WTC11 (cell line): ENCODE results near the gene SCARB2. TPM values are rescaled to one million over a fixed set of nuclear protein-coding genes. Genes with fewer than 3 reads are reported as not detected.

ENCODE experiments used
- ATAC-seq: fragments of 200-7000 bp; cut with Tn5 transposase; 2 replicates; pipeline ENCODE4 v1.10.0; 2021; ENCODE audit warnings: mild to moderate bottlenecking, moderate library complexity
- CTCF ChIA-PET: fragments of 300-600 bp; sonication (Branson Sonifier 250); formaldehyde crosslinking; loops from one replicate; lab custom pipeline; 2021; ENCODE audit warnings: antibody characterized with exemption; lab: Charles Lee
- POLR2A ChIA-PET: fragments of 350-600 bp; sonication (Branson Sonifier 250); formaldehyde crosslinking; loops from one replicate; lab custom pipeline; 2021; ENCODE audit warnings: antibody characterized with exemption; lab: Charles Lee
- DNase-seq: peaks from one replicate; pipeline ENCODE4 v3.0.0; 2021; ENCODE audit warnings: low spot score
- H3K27ac Mint-ChIP-seq: 2 replicates; pipeline ENCODE4 v1.8.0; 2021; ENCODE audit warnings: mixed read lengths
- H3K27me3 Mint-ChIP-seq: 2 replicates; pipeline ENCODE4 v1.8.0; 2021; ENCODE audit warnings: low read depth, mild to moderate bottlenecking, moderate library complexity, mixed read lengths
- H3K36me3 Mint-ChIP-seq: 2 replicates; pipeline ENCODE4 v1.8.0; 2021; ENCODE audit warnings: mixed read lengths
- H3K4me1 Mint-ChIP-seq: 2 replicates; pipeline ENCODE4 v1.8.0; 2022; ENCODE audit warnings: mixed read lengths
- H3K4me3 Mint-ChIP-seq: 2 replicates; pipeline ENCODE4 v1.8.0; 2021; ENCODE audit warnings: mild to moderate bottlenecking, moderate library complexity, mixed read lengths
- H3K9me3 Mint-ChIP-seq: 2 replicates; pipeline ENCODE4 v1.8.0; 2021; ENCODE audit warnings: mixed read lengths
- AR ChIP-seq: fragments of 250-450 bp; sonication (Bioruptor Pico); IDR thresholded peaks from 2 replicates; pipeline ENCODE4 v1.9.0; 2021; ENCODE audit warnings: mild to moderate bottlenecking
- CTCF ChIP-seq: fragments of 200-600 bp; IDR thresholded peaks from 2 replicates; pipeline ENCODE4 v1.8.0; 2022; ENCODE audit warnings: antibody characterized with exemption
- ETV6 ChIP-seq: sonication (generic); formaldehyde crosslinking; IDR thresholded peaks from 2 replicates; pipeline ENCODE4 v1.8.1; 2022; ENCODE audit warnings: mild to moderate bottlenecking, missing genetic modification reagents
- HMGA2 ChIP-seq: fragments of 250-450 bp; sonication (Bioruptor Pico); IDR thresholded peaks from 2 replicates; pipeline ENCODE4 v1.4.0; 2021; ENCODE audit warnings: mild to moderate bottlenecking, moderate library complexity
- JAZF1 ChIP-seq: fragments of 250-450 bp; sonication (Bioruptor Pico); IDR thresholded peaks from 2 replicates; pipeline ENCODE4 v1.9.0; 2021; ENCODE audit warnings: moderate library complexity, mild to moderate bottlenecking, inconsistent platforms
- JUN ChIP-seq: sonication (generic); formaldehyde crosslinking; IDR thresholded peaks from 2 replicates; pipeline ENCODE4 v1.8.0; 2023; ENCODE audit warnings: mild to moderate bottlenecking, missing genetic modification reagents
- KAT7 ChIP-seq: sonication (generic); formaldehyde crosslinking; IDR thresholded peaks from 2 replicates; pipeline ENCODE4 v1.8.1; 2023; ENCODE audit warnings: missing genetic modification reagents, mild to moderate bottlenecking, borderline replicate concordance
- NR1H2 ChIP-seq: sonication (generic); formaldehyde crosslinking; IDR thresholded peaks from 2 replicates; pipeline ENCODE4 v1.9.0; 2021; ENCODE audit warnings: mild to moderate bottlenecking, moderate library complexity, missing genetic modification reagents
- OVOL2 ChIP-seq: fragments of 250-450 bp; sonication (Bioruptor Pico); IDR thresholded peaks from 2 replicates; pipeline ENCODE4 v1.9.0; 2021; ENCODE audit warnings: mild to moderate bottlenecking, borderline replicate concordance
- PREB ChIP-seq: sonication (generic); formaldehyde crosslinking; IDR thresholded peaks from 2 replicates; pipeline ENCODE4 v1.8.1; 2022; ENCODE audit warnings: mild to moderate bottlenecking, missing genetic modification reagents, moderate library complexity, borderline replicate concordance
- PRRX2 ChIP-seq: fragments of 250-450 bp; sonication (Bioruptor Pico); IDR thresholded peaks from 2 replicates; pipeline ENCODE4 v1.8.0; 2021; ENCODE audit warnings: mild to moderate bottlenecking
- RORB ChIP-seq: fragments of 250-450 bp; sonication (Bioruptor Pico); IDR thresholded peaks from 2 replicates; pipeline ENCODE4 v1.9.0; 2021; ENCODE audit warnings: mild to moderate bottlenecking
- SMAD3 ChIP-seq: sonication (generic); formaldehyde crosslinking; IDR thresholded peaks from 2 replicates; pipeline ENCODE4 v1.8.0; 2022; ENCODE audit warnings: missing genetic modification reagents, mild to moderate bottlenecking, borderline replicate concordance
- SOX15 ChIP-seq: fragments of 250-450 bp; sonication (Bioruptor Pico); IDR thresholded peaks from 2 replicates; pipeline ENCODE4 v1.9.0; 2021; ENCODE audit warnings: mild to moderate bottlenecking
- ZMAT4 ChIP-seq: fragments of 250-450 bp; sonication (Bioruptor Pico); IDR thresholded peaks from 2 replicates; pipeline ENCODE4 v1.9.0; 2021; ENCODE audit warnings: mild to moderate bottlenecking
- ZNF263 ChIP-seq: sonication (generic); formaldehyde crosslinking; IDR thresholded peaks from 2 replicates; pipeline ENCODE4 v1.8.1; 2022; ENCODE audit warnings: low read depth, mild to moderate bottlenecking, moderate library complexity, missing genetic modification reagents
- ZNF281 ChIP-seq: sonication (generic); formaldehyde crosslinking; IDR thresholded peaks from 2 replicates; pipeline ENCODE4 v1.8.0; 2023; ENCODE audit warnings: mild to moderate bottlenecking, missing genetic modification reagents
- ZNF396 ChIP-seq: fragments of 250-450 bp; sonication (Bioruptor Pico); IDR thresholded peaks from 2 replicates; pipeline ENCODE4 v1.8.0; 2021; ENCODE audit warnings: mild to moderate bottlenecking, moderate library complexity, borderline replicate concordance
- ZNF532 ChIP-seq: fragments of 250-450 bp; sonication (Bioruptor Pico); IDR thresholded peaks from 2 replicates; pipeline ENCODE4 v1.9.0; 2021; ENCODE audit warnings: mild to moderate bottlenecking, borderline replicate concordance
- total RNA-seq: library from RNA; stranded (reverse); gene quantifications from 3 replicates; pipeline ENCODE4 v1.2.3, GENCODE V29; 2021
- TF ChIP-seq, protein P1 (sequence below): sonication (generic); formaldehyde crosslinking; IDR thresholded peaks from 2 replicates; pipeline ENCODE4 v1.8.0; 2023; ENCODE audit warnings: missing genetic modification reagents, mild to moderate bottlenecking, borderline replicate concordance

Gene SCARB2
- total RNA-seq, 1 experiment from 2014 or later = 38.0 TPM

DNA sequence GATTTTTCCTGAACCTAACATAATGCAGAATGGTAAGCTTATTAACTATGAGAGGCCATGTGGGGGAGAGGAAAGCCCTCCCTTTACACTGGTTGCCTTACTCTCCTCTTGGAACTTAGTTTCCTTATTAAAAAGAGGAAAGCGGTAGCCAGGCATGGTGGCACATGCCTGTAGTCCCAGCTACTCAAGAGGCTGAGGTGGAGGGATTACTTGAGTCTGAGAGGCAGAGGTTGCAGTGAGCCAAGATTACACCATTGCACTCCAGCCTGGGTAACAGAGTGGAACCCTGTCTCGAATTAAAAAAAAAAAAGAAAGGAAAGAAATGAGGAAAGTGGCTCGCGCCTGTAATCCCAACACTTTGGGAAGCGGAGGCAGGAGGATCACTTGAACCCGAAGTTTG, 39.9 kb upstream of the SCARB2 start:
- Mint-ChIP-seq H3K4me1 (peaks cover 18% of the 10 kb centered on the region), H3K36me3 (no peaks in the 10 kb centered on the region), H3K9me3 (no peaks in the 10 kb centered on the region), H3K27me3 (peaks cover 50% of the 10 kb centered on the region), H3K27ac (no peak overlapping the region), H3K4me3 (no peak overlapping the region)
- CTCF ChIA-PET = interaction anchor here (0.7 kb wide), 1 partner anchor 119 kb away, joined by 5 read pairs; no protein-coding TSS in a partner anchor
- TF ChIP-seq PREB (no peak), JAZF1 (no peak), ZNF532 (no peak), ZMAT4 (CRISPR knock-in tag) (no peak), ZNF396 (CRISPR knock-in tag) (no peak), CTCF (no peak), ZNF263 (no peak), ZNF281 (CRISPR knock-in tag) (no peak), PRRX2 (CRISPR knock-in tag) (no peak), OVOL2 (no peak), ETV6 (CRISPR knock-in tag) (no peak), JUN (CRISPR knock-in tag) (no peak), RORB (CRISPR knock-in tag) (no peak), AR (CRISPR knock-in tag) (no peak), KAT7 (no peak), SOX15 (CRISPR knock-in tag) (no peak), SMAD3 (CRISPR knock-in tag) (no peak), HMGA2 (CRISPR knock-in tag) (no peak), NR1H2 (CRISPR knock-in tag) (no peak)
- TF ChIP-seq, protein P1, sequence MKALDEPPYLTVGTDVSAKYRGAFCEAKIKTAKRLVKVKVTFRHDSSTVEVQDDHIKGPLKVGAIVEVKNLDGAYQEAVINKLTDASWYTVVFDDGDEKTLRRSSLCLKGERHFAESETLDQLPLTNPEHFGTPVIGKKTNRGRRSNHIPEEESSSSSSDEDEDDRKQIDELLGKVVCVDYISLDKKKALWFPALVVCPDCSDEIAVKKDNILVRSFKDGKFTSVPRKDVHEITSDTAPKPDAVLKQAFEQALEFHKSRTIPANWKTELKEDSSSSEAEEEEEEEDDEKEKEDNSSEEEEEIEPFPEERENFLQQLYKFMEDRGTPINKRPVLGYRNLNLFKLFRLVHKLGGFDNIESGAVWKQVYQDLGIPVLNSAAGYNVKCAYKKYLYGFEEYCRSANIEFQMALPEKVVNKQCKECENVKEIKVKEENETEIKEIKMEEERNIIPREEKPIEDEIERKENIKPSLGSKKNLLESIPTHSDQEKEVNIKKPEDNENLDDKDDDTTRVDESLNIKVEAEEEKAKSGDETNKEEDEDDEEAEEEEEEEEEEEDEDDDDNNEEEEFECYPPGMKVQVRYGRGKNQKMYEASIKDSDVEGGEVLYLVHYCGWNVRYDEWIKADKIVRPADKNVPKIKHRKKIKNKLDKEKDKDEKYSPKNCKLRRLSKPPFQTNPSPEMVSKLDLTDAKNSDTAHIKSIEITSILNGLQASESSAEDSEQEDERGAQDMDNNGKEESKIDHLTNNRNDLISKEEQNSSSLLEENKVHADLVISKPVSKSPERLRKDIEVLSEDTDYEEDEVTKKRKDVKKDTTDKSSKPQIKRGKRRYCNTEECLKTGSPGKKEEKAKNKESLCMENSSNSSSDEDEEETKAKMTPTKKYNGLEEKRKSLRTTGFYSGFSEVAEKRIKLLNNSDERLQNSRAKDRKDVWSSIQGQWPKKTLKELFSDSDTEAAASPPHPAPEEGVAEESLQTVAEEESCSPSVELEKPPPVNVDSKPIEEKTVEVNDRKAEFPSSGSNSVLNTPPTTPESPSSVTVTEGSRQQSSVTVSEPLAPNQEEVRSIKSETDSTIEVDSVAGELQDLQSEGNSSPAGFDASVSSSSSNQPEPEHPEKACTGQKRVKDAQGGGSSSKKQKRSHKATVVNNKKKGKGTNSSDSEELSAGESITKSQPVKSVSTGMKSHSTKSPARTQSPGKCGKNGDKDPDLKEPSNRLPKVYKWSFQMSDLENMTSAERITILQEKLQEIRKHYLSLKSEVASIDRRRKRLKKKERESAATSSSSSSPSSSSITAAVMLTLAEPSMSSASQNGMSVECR (CRISPR knock-in tag) = no peak
- POLR2A ChIA-PET = no interaction called here
- no peak for ATAC-seq
- DNase-seq = no peak
